Mesothelial cell of epicardium (in vitro differentiated cells): ENCODE measurements around the gene ERVH48-1. TPM values are rescaled to one million over a fixed set of nuclear protein-coding genes. Genes with fewer than 3 reads are reported as not detected.
"Not testable (repeated sequence)": the region's sequence is repeated elsewhere in the genome, so short reads cannot be mapped to it uniquely, and the experiment has no call there.

Experiments
- DNase-seq, 2 experiments: peaks; one replicate each; pipeline ENCODE4 v3.0.0; 2021; ENCODE audit warnings: low spot score in 2 of 2; ENCODE audit not compliant: unreplicated experiment in 2 of 2
- H3K27ac Mint-ChIP-seq: 2 replicates; pipeline ENCODE4 v1.8.0; 2021; ENCODE audit warnings: mixed read lengths
- H3K27me3 Mint-ChIP-seq: 2 replicates; pipeline ENCODE4 v1.8.0; 2021; ENCODE audit warnings: low read depth, mixed read lengths
- H3K36me3 Mint-ChIP-seq: 2 replicates; pipeline ENCODE4 v1.8.0; 2021; ENCODE audit warnings: mixed read lengths
- H3K4me1 Mint-ChIP-seq: 2 replicates; pipeline ENCODE4 v1.8.0; 2021; ENCODE audit warnings: mixed read lengths
- H3K4me3 Mint-ChIP-seq: 2 replicates; pipeline ENCODE4 v1.8.0; 2021; ENCODE audit warnings: mild to moderate bottlenecking, moderate library complexity, mixed read lengths
- H3K9me3 Mint-ChIP-seq: 2 replicates; pipeline ENCODE4 v1.8.0; 2021; ENCODE audit warnings: mixed read lengths
- total RNA-seq: library from RNA; stranded (reverse); gene quantifications from 3 replicates; pipeline ENCODE4 v1.2.1, GENCODE V29; 2021
- TF ChIP-seq, protein P1 (sequence below): fragments of 200-600 bp; sonication (generic); IDR thresholded peaks from one replicate; pipeline ENCODE4 v1.5.0; 2021; ENCODE audit warnings: antibody characterized with exemption; ENCODE audit not compliant: unreplicated experiment

The ERVH48-1 gene
- total RNA-seq, 1 donor from 2014 or later, result 4.5 TPM

DNA sequence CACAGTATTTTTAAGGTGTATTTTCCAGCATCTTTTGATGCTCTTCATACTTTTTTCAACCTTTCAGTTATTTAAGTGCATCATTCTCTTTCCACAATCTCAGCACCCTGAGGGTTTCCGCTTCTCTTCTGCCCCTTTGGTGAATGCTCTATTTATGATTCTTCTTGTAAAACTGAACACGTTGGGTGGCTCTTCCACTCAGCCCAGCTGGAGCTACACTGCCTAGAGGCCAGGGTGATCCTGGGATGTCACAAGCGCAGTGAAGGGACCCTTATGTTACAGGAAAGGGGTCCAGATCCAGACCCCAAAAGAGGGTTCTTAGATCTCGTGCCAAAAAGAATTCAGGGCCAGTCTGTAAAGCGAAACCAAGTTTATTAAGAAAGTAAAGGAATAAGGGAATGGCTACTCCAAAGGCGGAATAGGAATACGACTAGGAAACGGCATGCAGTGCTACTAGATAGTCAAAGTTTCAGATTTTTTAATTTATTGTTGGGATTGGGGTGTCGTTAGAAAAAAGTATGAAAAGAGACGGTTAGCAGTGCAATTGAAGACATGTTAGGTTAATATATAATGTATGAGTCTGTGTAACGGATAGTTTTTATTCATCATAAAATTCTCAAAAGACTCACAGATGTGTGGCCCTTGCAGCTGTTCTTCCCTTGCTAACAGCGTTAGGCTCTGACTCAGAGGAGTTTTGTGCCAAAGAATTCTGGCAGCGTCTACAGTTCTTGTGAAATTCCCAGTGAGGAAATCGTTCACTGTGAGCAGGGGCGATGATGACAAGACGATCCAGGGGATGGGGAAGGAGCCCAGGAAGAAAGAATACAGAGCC, 14.4 kb upstream of the ERVH48-1 start:
- Mint-ChIP-seq H3K36me3 (peaks cover 6% of the 10 kb centered on the region), H3K4me1 (peaks cover 53% of the 10 kb centered on the region), H3K27ac (peak overlapping the region; percentile 72), H3K4me3 (no peak overlapping the region), H3K9me3 (no peaks in the 10 kb centered on the region), H3K27me3 (no peaks in the 10 kb centered on the region)
- DNase-seq, result no peak
- TF ChIP-seq, protein P1, sequence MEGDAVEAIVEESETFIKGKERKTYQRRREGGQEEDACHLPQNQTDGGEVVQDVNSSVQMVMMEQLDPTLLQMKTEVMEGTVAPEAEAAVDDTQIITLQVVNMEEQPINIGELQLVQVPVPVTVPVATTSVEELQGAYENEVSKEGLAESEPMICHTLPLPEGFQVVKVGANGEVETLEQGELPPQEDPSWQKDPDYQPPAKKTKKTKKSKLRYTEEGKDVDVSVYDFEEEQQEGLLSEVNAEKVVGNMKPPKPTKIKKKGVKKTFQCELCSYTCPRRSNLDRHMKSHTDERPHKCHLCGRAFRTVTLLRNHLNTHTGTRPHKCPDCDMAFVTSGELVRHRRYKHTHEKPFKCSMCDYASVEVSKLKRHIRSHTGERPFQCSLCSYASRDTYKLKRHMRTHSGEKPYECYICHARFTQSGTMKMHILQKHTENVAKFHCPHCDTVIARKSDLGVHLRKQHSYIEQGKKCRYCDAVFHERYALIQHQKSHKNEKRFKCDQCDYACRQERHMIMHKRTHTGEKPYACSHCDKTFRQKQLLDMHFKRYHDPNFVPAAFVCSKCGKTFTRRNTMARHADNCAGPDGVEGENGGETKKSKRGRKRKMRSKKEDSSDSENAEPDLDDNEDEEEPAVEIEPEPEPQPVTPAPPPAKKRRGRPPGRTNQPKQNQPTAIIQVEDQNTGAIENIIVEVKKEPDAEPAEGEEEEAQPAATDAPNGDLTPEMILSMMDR, result no peak

DNA sequence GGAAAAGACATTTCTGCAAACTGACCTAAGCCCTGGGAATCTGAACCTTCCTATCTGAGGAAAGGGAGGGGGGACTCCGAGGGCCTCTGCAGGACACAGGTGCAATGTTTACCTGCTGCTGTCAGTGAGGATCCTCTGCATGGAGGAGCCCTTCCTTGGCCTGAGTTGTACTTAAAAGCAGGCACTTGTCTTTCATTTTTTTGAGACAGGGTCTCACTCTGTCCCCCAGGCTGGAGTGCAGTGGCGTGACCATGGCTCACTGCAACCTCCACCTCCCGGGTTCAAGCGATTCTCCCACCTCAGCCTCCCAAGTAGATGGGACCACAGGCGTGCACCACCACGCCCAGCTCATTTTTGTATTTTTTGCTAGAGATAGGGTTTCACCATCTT, 13.2 kb upstream of the ERVH48-1 start:
- not testable (repeated sequence) for H3K4me3 Mint-ChIP-seq, H3K27me3 Mint-ChIP-seq, H3K9me3 Mint-ChIP-seq, DNase-seq, H3K36me3 Mint-ChIP-seq
- peaks cover 60% of the 10 kb centered on the region for H3K4me1 Mint-ChIP-seq
- H3K27ac Mint-ChIP-seq, result peak overlapping the region; percentile 93

DNA sequence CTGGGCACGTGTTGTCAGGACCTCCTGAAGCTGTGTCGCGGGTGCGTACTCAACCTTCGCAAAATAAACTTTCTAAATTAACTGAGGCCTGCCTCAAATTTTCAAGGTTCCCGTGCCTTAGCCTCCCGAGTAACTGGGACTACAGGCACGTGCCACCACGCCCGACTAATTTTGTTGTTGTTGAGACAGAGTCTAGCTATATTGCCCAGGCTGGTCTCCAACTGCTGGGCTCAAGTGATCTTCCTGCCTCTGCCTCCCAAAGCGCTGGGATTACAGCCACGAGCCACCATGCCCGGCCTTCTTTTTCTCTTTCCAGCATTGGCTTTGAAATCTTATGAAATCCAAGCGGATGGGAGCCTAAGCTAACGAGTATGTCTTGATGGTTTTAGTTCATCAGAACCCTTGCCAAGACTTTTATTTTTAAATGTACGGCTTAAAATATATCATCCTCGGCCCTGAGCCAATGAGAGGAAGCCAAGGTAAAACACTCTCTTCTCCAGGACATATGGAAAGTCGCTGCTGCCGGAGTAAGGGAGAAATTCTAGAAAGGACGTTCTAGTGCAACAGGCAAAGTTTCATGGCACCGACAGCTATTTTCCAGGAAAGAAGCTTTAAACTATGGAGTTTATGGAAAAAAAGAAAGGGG, 12.7 kb upstream of the ERVH48-1 start:
- no peak for DNase-seq
- peak overlapping the region; percentile 93 for H3K27ac Mint-ChIP-seq
- peaks cover 62% of the 10 kb centered on the region for H3K4me1 Mint-ChIP-seq

DNA sequence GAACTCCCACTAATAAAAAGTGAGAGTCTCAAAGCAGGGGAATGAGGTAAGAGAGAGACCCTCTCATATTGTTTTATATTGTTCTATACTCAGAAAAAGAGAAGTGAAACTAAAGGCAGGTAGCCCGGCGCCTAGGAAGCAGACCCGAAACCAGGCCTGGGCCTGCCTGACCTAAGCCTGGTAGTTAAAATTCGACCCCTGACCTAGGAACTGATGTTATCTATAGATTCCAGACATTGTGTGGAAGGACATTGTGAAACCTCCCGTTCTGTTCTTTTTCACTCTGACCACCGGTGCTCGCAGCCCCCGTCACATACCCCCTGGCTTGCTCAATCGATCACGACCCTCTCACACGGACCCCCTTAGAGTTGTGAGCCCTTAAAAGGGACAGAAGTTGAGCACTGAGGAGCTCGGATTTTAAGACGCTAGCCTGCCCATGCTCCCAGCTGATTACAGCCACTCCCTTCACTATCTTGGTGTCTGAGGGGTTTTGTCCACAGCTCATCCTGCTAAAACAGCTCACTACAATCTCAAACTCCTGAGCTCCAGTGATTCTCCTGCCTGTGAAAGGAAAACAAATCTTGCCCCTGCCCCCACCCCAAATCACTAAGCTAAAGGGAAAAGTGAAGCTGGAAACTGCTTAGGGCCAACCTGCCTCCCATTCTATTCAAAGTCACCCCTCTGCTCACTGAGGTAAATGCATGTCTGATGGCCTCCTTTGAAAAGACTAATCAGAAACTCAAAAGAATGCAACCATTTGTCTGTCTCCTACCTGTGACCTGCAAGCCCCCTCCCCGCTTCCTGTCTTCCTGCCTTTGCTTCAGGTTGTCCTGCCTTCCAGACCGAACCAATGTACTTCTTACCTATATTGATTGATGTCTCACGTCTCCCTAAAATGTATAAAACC, 11.9 kb upstream of the ERVH48-1 start:
- Mint-ChIP-seq H3K27ac (peak overlapping the region; percentile 93), H3K4me3 (peak overlapping the region; percentile 8), H3K4me1 (peaks cover 70% of the 10 kb centered on the region)
- not testable (repeated sequence) for H3K36me3 Mint-ChIP-seq, DNase-seq, H3K9me3 Mint-ChIP-seq, H3K27me3 Mint-ChIP-seq

More for the DNA sequence above, 12.7 kb upstream of the ERVH48-1 start:
- TF ChIP-seq, protein P1, result no peak
- H3K27me3 Mint-ChIP-seq, result no peaks in the 10 kb centered on the region
- H3K4me3 Mint-ChIP-seq, result peak overlapping the region; percentile 8
- H3K9me3 Mint-ChIP-seq, result no peaks in the 10 kb centered on the region
- H3K36me3 Mint-ChIP-seq, result peaks cover 6% of the 10 kb centered on the region

DNA sequence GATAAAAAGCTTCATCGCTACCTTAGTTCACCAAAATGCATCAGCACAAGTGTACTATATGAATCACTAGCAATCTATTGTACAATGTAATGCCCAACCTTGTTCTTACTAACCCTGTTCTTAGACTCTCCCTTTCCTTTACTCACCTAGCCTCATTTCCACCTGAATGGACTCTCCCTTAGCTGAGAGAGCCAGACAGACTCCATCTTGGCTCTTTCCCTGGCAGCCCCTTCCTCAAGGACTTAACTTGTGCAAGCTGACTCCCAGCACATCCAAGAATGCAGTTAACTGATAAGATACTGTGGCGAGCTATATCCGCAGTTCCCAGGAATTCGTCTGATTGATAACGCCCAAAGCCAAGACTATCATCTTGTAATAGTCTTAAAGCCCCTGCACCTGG, 10.9 kb upstream of the ERVH48-1 start:
- Mint-ChIP-seq H3K4me1 (peaks cover 79% of the 10 kb centered on the region), H3K27ac (peak overlapping the region; percentile 93)
- not testable (repeated sequence) for H3K27me3 Mint-ChIP-seq, DNase-seq, H3K4me3 Mint-ChIP-seq, H3K36me3 Mint-ChIP-seq, H3K9me3 Mint-ChIP-seq

DNA sequence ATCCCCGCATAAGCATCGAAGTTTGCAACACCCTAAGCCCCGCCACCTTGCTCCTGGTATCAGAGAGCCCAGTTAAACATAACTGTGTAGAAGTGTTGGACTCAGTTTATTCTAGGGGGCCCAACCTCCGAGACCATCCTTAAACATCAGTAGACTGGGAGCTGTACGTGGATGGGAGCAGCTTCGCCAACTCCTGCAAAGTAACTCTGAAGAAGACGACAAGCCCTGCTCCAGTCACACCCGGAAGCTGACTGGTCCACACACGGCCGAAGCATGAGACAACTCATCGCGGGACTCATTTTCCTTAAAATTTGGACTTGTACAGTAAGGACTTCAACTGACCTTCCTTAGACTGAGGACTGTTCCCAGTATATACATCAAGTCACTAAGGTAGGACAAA, 8.5 kb upstream of the ERVH48-1 start:
- H3K4me1 Mint-ChIP-seq, result peaks cover 72% of the 10 kb centered on the region
- not testable (repeated sequence) for DNase-seq, H3K36me3 Mint-ChIP-seq, H3K9me3 Mint-ChIP-seq, H3K27me3 Mint-ChIP-seq
- H3K4me3 Mint-ChIP-seq, result peak overlapping the region; percentile 33
- H3K27ac Mint-ChIP-seq, result peak overlapping the region; percentile 83

DNA sequence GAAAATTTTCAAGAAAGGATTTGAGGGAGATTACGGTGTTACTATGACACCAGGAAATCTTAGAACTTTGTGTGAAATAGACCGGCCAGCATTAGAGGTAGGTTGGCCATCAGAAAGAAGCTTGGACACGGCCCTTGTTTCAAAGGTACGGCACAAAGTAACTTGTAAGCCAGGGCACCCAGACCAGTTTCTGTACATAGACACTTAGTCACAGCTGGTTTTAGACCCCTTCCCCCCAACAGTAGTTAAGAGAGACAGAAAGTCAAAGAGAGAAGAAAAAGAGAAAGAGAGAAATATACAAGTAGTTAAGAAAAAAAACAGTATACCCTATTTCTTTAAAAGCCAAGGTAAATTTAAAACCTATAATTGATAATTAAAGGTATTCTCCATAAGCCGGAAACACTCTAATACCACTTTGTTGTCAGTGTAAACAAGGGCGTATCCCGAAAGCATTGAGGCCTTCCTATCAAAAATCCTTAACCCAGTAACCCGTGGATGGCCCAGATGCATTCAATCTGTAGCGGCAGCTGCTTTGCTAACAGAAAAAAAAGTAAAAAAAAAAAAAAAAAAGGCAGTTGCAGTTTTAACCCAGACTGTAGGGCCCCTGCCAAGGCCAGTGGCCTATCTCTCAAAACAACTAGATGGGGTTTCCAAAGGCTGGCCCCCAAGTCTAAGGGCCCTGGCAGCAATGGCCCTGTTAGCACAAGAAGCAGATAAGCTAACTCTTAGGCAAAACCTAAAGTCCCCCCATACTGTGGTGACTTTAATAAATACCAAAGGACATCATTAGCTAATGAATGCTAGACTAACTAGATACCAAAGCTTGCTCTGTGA, 7.9 kb upstream of the ERVH48-1 start:
- H3K27me3 Mint-ChIP-seq, H3K36me3 Mint-ChIP-seq, DNase-seq, H3K9me3 Mint-ChIP-seq: not testable (repeated sequence)
- peaks cover 68% of the 10 kb centered on the region for H3K4me1 Mint-ChIP-seq
- H3K27ac Mint-ChIP-seq, result peak overlapping the region; percentile 89
- peak overlapping the region; percentile 22 for H3K4me3 Mint-ChIP-seq

DNA sequence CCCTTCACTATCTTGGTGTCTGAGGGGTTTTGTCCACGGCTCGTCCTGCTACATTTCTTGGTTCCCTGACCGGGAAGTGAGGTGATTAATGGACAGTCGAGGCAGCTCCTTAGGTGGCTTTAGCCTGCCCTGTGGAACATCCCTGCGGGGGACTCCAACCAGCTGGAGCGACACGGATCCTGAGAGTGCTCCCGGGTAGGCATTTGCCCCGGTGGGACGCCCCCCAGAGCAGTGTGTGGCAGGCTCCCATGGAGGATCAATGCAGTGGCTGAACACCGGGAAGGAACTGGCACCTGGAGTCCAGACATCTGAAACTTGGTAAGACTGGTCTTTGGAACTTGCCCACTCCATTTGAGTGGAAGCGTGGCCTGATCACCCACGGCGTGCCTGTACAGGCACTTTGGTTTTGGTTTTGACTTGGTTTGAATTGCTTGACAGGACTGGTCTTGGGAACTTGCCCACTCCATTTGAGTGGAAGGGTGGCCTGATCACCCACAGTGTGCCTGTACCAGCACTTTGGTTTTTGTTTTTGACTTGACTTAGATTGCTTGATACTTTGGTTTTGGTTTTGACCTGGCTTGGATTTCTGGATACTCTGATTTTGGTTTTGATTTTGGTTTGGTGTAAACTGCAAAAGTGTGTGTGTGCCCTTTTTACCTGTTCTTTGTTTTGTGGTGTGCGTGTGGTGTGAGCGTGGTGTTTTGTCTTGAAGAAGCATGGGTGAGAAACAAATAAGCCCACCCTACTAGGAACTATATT, 7.1 kb upstream of the ERVH48-1 start:
- peak overlapping the region; percentile 22 for H3K4me3 Mint-ChIP-seq
- not testable (repeated sequence) for H3K27me3 Mint-ChIP-seq, DNase-seq, H3K36me3 Mint-ChIP-seq, H3K9me3 Mint-ChIP-seq
- H3K4me1 Mint-ChIP-seq, result peaks cover 60% of the 10 kb centered on the region
- H3K27ac Mint-ChIP-seq, result peak overlapping the region; percentile 89
